Natural killer cell (primary cell): ENCODE results near the gene UBTD1. TPM values are rescaled to one million over a fixed set of nuclear protein-coding genes. Genes with fewer than 3 reads are reported as not detected.

Source experiments
- ATAC-seq, 3 donors: fragments of 150-1000 bp in 2 of 3; fragments of 200-7000 bp in 1 of 3; cut with Tn5 transposase; 1 replicate in 1 of 3; 2 replicates in 2 of 3; pipeline ENCODE4 v1.10.0; 2021; ENCODE audit warnings: mild to moderate bottlenecking in 2 of 3, moderate library complexity in 2 of 3
- DNase-seq, 2 donors: peaks; one replicate each; pipeline versions ENCODE4 v3.0.0 to v3.0.0-alpha.2; 2013 to 2021; ENCODE audit warnings: mixed read lengths in 1 of 2
- H3K27ac ChIP-seq: one replicate; pipeline ENCODE4 v1.5.1; 2013; ENCODE audit warnings: mild to moderate bottlenecking, low read length
- H3K27me3 ChIP-seq: one replicate; pipeline ENCODE4 v1.6.1; 2013; ENCODE audit warnings: low read length; ENCODE audit not compliant: control insufficient read depth, insufficient read depth
- H3K36me3 ChIP-seq: one replicate; pipeline ENCODE4 v1.6.1; 2013; ENCODE audit warnings: low read length; ENCODE audit not compliant: control insufficient read depth, insufficient read depth
- H3K4me1 ChIP-seq: one replicate; pipeline ENCODE4 v1.6.1; 2013; ENCODE audit warnings: low read length; ENCODE audit not compliant: control insufficient read depth, insufficient read depth
- H3K4me3 ChIP-seq: one replicate; pipeline ENCODE4 v1.5.1; 2013; ENCODE audit warnings: low read length
- H3K9me3 ChIP-seq: one replicate; pipeline ENCODE4 v1.6.1; 2013; ENCODE audit warnings: low read length; ENCODE audit not compliant: control insufficient read depth, insufficient read depth
- H3K27ac Mint-ChIP-seq, 2 donors: one replicate each; pipeline ENCODE4 v1.8.0; 2022; ENCODE audit warnings: mild to moderate bottlenecking in 2 of 2, mixed read lengths in 2 of 2, moderate library complexity in 1 of 2
- H3K27me3 Mint-ChIP-seq, 2 donors: one replicate each; pipeline ENCODE4 v1.8.0; 2022; ENCODE audit warnings: low read depth in 2 of 2, mixed read lengths in 2 of 2
- H3K36me3 Mint-ChIP-seq: one replicate; pipeline ENCODE4 v1.8.0; 2022; ENCODE audit warnings: mixed read lengths
- H3K4me1 Mint-ChIP-seq, 2 donors: one replicate each; pipeline ENCODE4 v1.8.0; 2022; ENCODE audit warnings: mixed read lengths in 2 of 2
- H3K4me3 Mint-ChIP-seq: one replicate; pipeline ENCODE4 v1.8.0; 2022; ENCODE audit warnings: mild to moderate bottlenecking, moderate library complexity, mixed read lengths
- H3K9me3 Mint-ChIP-seq, 2 donors: one replicate each; pipeline ENCODE4 v1.8.0; 2022; ENCODE audit warnings: mixed read lengths in 2 of 2
- CTCF ChIP-seq: fragments of 200-600 bp; IDR thresholded peaks from one replicate; pipeline ENCODE4 v1.8.0; 2022; ENCODE audit warnings: antibody characterized with exemption
- WGBS: methylation state at CpG from one replicate; pipeline ENCODE4 v1.1.7; 2013; ENCODE audit warnings: missing lambda C conversion rate; ENCODE audit not compliant: insufficient coverage; 5-methylcytosine and 5-hydroxymethylcytosine counted together
- intact Hi-C: fragments of 100-400 bp; cut with micrococcal nuclease; formaldehyde crosslinking; loops from one replicate; pipeline ENCODE4 v1.14.2; 2022
- total RNA-seq, 4 donors: library from RNA; stranded (reverse); fragments of 120-200 nt in 1 of 4; gene quantifications; one replicate each; pipeline versions ENCODE4 v1.2.3 to v1.2.4, GENCODE V29; 2013 to 2022

Gene UBTD1
- total RNA-seq, 3 donors from 2014 or later (not counting 1 experiment from before 2014, with no cell fraction given) = 0.70 to 1.1 (median 0.75) TPM

- ATAC-seq (no peak), DNase-seq (no peak)
- H3K4me3 ChIP-seq = no peak overlapping the region
- intact Hi-C loops = no loop called here
- H3K9me3 ChIP-seq = no peaks in the 10 kb centered on the region
- no peak overlapping the region for H3K27ac ChIP-seq
- 71% methylated on average over 1 of the region's 1 CpG for WGBS
- TF ChIP-seq CTCF = no peak
- peaks cover 0 to 4% of the 10 kb centered on the region in 2 donors for H3K4me1 Mint-ChIP-seq
- H3K36me3 Mint-ChIP-seq = no peaks in the 10 kb centered on the region
- H3K27me3 ChIP-seq = no peaks in the 10 kb centered on the region
- H3K27ac Mint-ChIP-seq = no peak overlapping the region
- no peak overlapping the region for H3K4me3 Mint-ChIP-seq
- no peaks in the 10 kb centered on the region for H3K4me1 ChIP-seq
- no peaks in the 10 kb centered on the region for H3K36me3 ChIP-seq
- H3K9me3 Mint-ChIP-seq = no peaks in the 10 kb centered on the region
- peaks cover 7 to 12% of the 10 kb centered on the region in 2 donors for H3K27me3 Mint-ChIP-seq
These were observed 14.3 kb downstream of the UBTD1 start for GRCh38 chr10:97512993-97513392.

GRCh38 chr10:97514344-97514743, 15.6 kb downstream of the UBTD1 start:
- 93% methylated on average over 10 of the region's 10 CpGs for WGBS
- no peak for TF ChIP-seq CTCF
- Mint-ChIP-seq H3K36me3 (no peaks in the 10 kb centered on the region), H3K27me3 (peaks cover 7 to 18% of the 10 kb centered on the region in 2 donors), H3K9me3 (no peaks in the 10 kb centered on the region), H3K4me1 (peaks cover 0 to 4% of the 10 kb centered on the region in 2 donors), H3K27ac (no peak overlapping the region), H3K4me3 (no peak overlapping the region)
- Histone ChIP-seq H3K36me3 (no peaks in the 10 kb centered on the region), H3K4me3 (no peak overlapping the region), H3K4me1 (no peaks in the 10 kb centered on the region), H3K9me3 (no peaks in the 10 kb centered on the region), H3K27me3 (no peaks in the 10 kb centered on the region), H3K27ac (no peak overlapping the region)
- DNase-seq (no peak), ATAC-seq (no peak)
- intact Hi-C loops = no loop called here

GRCh38 chr10:97515271-97515978, 16.7 kb downstream of the UBTD1 start:
- no peak for DNase-seq
- no peak for TF ChIP-seq CTCF
- H3K4me3 ChIP-seq = no peak overlapping the region
- no peak overlapping the region for H3K27ac Mint-ChIP-seq
- no peak overlapping the region for H3K4me3 Mint-ChIP-seq
- no peak overlapping the region for H3K27ac ChIP-seq
- H3K27me3 ChIP-seq = no peaks in the 10 kb centered on the region
- H3K36me3 Mint-ChIP-seq = no peaks in the 10 kb centered on the region
- 80% methylated on average over 10 of the region's 10 CpGs for WGBS
- H3K36me3 ChIP-seq = no peaks in the 10 kb centered on the region
- intact Hi-C loops = no loop called here
- no peak for ATAC-seq
- no peaks in the 10 kb centered on the region for H3K9me3 Mint-ChIP-seq
- no peaks in the 10 kb centered on the region for H3K9me3 ChIP-seq
- H3K4me1 ChIP-seq = no peaks in the 10 kb centered on the region
- H3K4me1 Mint-ChIP-seq = peaks cover 0 to 4% of the 10 kb centered on the region in 2 donors
- H3K27me3 Mint-ChIP-seq = peaks cover 7 to 21% of the 10 kb centered on the region in 2 donors
